PC-9 (cell line): Measurements from ENCODE around the gene IVNS1ABP. TPM values are rescaled to one million over a fixed set of nuclear protein-coding genes. Genes with fewer than 3 reads are reported as not detected.

Experiments
- BruUV-seq: library from RNA; stranded (reverse); fragments of 400-500 nt; replicated peaks from 2 replicates; lab custom pipeline; 2021; lab: Mats Ljungman, UMichigan
- CTCF ChIA-PET: fragments of 300-600 bp; sonication (Branson Sonifier 250); formaldehyde crosslinking; loops from one replicate; lab custom pipeline; 2022; ENCODE audit warnings: antibody characterized with exemption; lab: Charles Lee
- POLR2A ChIA-PET: fragments of 300-600 bp; sonication (Branson Sonifier 250); formaldehyde crosslinking; loops from one replicate; lab custom pipeline; 2022; ENCODE audit warnings: antibody characterized with exemption; ENCODE audit not compliant: unreplicated experiment; lab: Charles Lee
- DNase-seq, 2 experiments: peaks; one replicate each; pipeline versions ENCODE4 v3.0.0 to v3.0.0-alpha.2; 2015 to 2022; ENCODE audit warnings: mixed read lengths in 1 of 2
- H2AFZ ChIP-seq: fragments of 200-600 bp; sonication (generic); 2 replicates; pipeline ENCODE4 v1.8.1; 2017; ENCODE audit warnings: antibody characterized with exemption
- H3F3A ChIP-seq: fragments of 200-600 bp; sonication (generic); 2 replicates; pipeline ENCODE4 v1.8.1; 2017; ENCODE audit warnings: antibody characterized with exemption, mild to moderate bottlenecking, low read depth; ENCODE audit not compliant: insufficient read depth
- H3K27ac ChIP-seq: fragments of 200-600 bp; sonication (generic); 2 replicates; pipeline ENCODE4 v1.6.1; 2016; ENCODE audit warnings: mixed run types
- H3K27me3 ChIP-seq: fragments of 200-600 bp; sonication (generic); 2 replicates; pipeline ENCODE4 v1.6.1; 2016; ENCODE audit warnings: low read depth, mixed run types; ENCODE audit not compliant: insufficient read depth
- H3K36me3 ChIP-seq: fragments of 200-600 bp; sonication (generic); 2 replicates; pipeline ENCODE4 v1.6.1; 2016; ENCODE audit warnings: low read depth, mixed run types
- H3K4me1 ChIP-seq: fragments of 200-600 bp; sonication (generic); replicated peaks from 2 replicates; pipeline ENCODE4 v1.6.1; 2016; ENCODE audit warnings: mixed run types; ENCODE audit not compliant: insufficient read depth
- H3K4me2 ChIP-seq: fragments of 200-600 bp; sonication (generic); 2 replicates; pipeline ENCODE4 v1.6.1; 2017; ENCODE audit warnings: mixed run types
- H3K4me3 ChIP-seq: fragments of 200-600 bp; sonication (generic); 2 replicates; pipeline ENCODE4 v1.6.1; 2016; ENCODE audit warnings: mixed run types
- H3K79me2 ChIP-seq: fragments of 200-600 bp; sonication (generic); 2 replicates; pipeline ENCODE4 v1.6.1; 2017; ENCODE audit warnings: low read depth, mixed run types
- H3K9me2 ChIP-seq: fragments of 200-600 bp; sonication (generic); 2 replicates; pipeline ENCODE4 v1.8.1; 2017; ENCODE audit warnings: mild to moderate bottlenecking; ENCODE audit not compliant: insufficient read depth
- H3K9me3 ChIP-seq: fragments of 200-600 bp; sonication (generic); 2 replicates; pipeline ENCODE4 v1.8.1; 2016; ENCODE audit warnings: low read depth; ENCODE audit not compliant: insufficient read depth
- H4K20me1 ChIP-seq: fragments of 200-600 bp; sonication (generic); 2 replicates; pipeline ENCODE4 v1.8.1; 2017; ENCODE audit not compliant: insufficient read depth
- CTCF ChIP-seq: fragments of 200-600 bp; sonication (generic); conservative IDR thresholded peaks from 2 replicates; pipeline ENCODE4 v1.6.1; 2017; ENCODE audit warnings: mixed run types, antibody characterized with exemption, mild to moderate bottlenecking, moderate library complexity
- EZH2 ChIP-seq: fragments of 200-600 bp; sonication (generic); IDR thresholded peaks from 2 replicates; pipeline ENCODE4 v1.8.0; 2017; ENCODE audit warnings: antibody characterized with exemption, low read depth
- intact Hi-C: fragments of 100-400 bp; cut with micrococcal nuclease; formaldehyde crosslinking; loops from one replicate; pipeline ENCODE4 v1.10.0; 2022; ENCODE audit not compliant: unreplicated experiment
- total RNA-seq: library from RNA; stranded (reverse); gene quantifications from 2 replicates; pipeline ENCODE4 v1.2.3, GENCODE V29; 2021

Gene IVNS1ABP
- total RNA-seq, 1 experiment from 2014 or later = 38.8 TPM

GRCh38 chr1:185319139-185319475 lies 2.1 kb upstream of the IVNS1ABP start:
- no peak for TF ChIP-seq EZH2
- H3K4me1 ChIP-seq = peaks cover 31% of the 10 kb centered on the region
- BruUV-seq = no TSS peak
- peaks cover 18% of the 10 kb centered on the region for H4K20me1 ChIP-seq
- no peak for DNase-seq
- no peak overlapping the region for H3K4me3 ChIP-seq
- H3K9me2 ChIP-seq = no peaks in the 10 kb centered on the region
- intact Hi-C loops = loop anchor here (10.0 kb wide), 1 partner anchor 916 kb away; no protein-coding TSS in a partner anchor
- H2AFZ ChIP-seq = no peak overlapping the region
- no peaks in the 10 kb centered on the region for H3K27me3 ChIP-seq
- H3K27ac ChIP-seq = no peak overlapping the region
- H3K9me3 ChIP-seq = no peaks in the 10 kb centered on the region
- CTCF ChIA-PET = no interaction called here
- peaks cover 28% of the 10 kb centered on the region for H3K79me2 ChIP-seq
- H3K36me3 ChIP-seq = no peaks in the 10 kb centered on the region
- H3F3A ChIP-seq = peaks cover 9% of the 10 kb centered on the region; the same call in 1 of the 2 replicates
- no peak overlapping the region for H3K4me2 ChIP-seq
- POLR2A ChIA-PET = no interaction called here

- H3K27ac ChIP-seq = peak overlapping the region; percentile 94
- no peaks in the 10 kb centered on the region for H3K27me3 ChIP-seq
- peaks cover 9% of the 10 kb centered on the region; the same call in 1 of the 2 replicates for H3F3A ChIP-seq
- peak overlapping the region; percentile 94; the same call in 1 of the 2 replicates for H2AFZ ChIP-seq
- H4K20me1 ChIP-seq = peaks cover 23% of the 10 kb centered on the region
- no peaks in the 10 kb centered on the region for H3K9me3 ChIP-seq
- peaks cover 33% of the 10 kb centered on the region for H3K79me2 ChIP-seq
- no peak for DNase-seq
- BruUV-seq = no TSS peak
- peak overlapping the region; percentile 97; the same call in 1 of the 2 replicates for H3K4me3 ChIP-seq
- ChIA-PET POLR2A (no interaction called here), CTCF (interaction anchor here (1.2 kb wide), 1 partner anchor 363 kb away, joined by 3 read pairs; no protein-coding TSS in a partner anchor)
- H3K36me3 ChIP-seq = no peaks in the 10 kb centered on the region
- intact Hi-C loops = loop anchor here (10.0 kb wide), 1 partner anchor 916 kb away; no protein-coding TSS in a partner anchor
- TF ChIP-seq CTCF (no peak), EZH2 (no peak)
- no peaks in the 10 kb centered on the region for H3K9me2 ChIP-seq
- peaks cover 36% of the 10 kb centered on the region for H3K4me1 ChIP-seq
- H3K4me2 ChIP-seq = peak overlapping the region; percentile 80
These were observed 1.5 kb upstream of the IVNS1ABP start for GRCh38 chr1:185318431-185319138.

GRCh38 chr1:185317886-185318310 lies 855 bp upstream of the IVNS1ABP start:
- Histone ChIP-seq H3K4me2 (peak overlapping the region; percentile 80), H4K20me1 (peaks cover 30% of the 10 kb centered on the region), H3K4me3 (peak overlapping the region; percentile 97), H3F3A (peaks cover 9% of the 10 kb centered on the region; the same call in 1 of the 2 replicates), H3K27ac (peak overlapping the region; percentile 94), H3K4me1 (peaks cover 37% of the 10 kb centered on the region), H3K79me2 (peaks cover 40% of the 10 kb centered on the region), H3K9me3 (no peaks in the 10 kb centered on the region), H2AFZ (peak overlapping the region; percentile 94), H3K36me3 (no peaks in the 10 kb centered on the region), H3K9me2 (no peaks in the 10 kb centered on the region), H3K27me3 (no peaks in the 10 kb centered on the region)
- POLR2A ChIA-PET = no interaction called here
- intact Hi-C loops = loop anchor here (1.0 to 10.0 kb wide), 8 partner anchors 123 to 917 kb away; partner anchors contain the start of gene SWT1
- TF ChIP-seq CTCF = peak; percentile 32; the same call in 1 of the 2 replicates
- no peak for TF ChIP-seq EZH2
- TSS peak; percentile 93 for BruUV-seq
- DNase-seq = peak in 1 of 2 experiments; percentile 63
- CTCF ChIA-PET = interaction anchor here (0.6 to 1.2 kb wide), 4 partner anchors 124 to 363 kb away, joined by 3 to 4 read pairs (median 3); no protein-coding TSS in a partner anchor
